HG03064 (cell line): ENCODE results near the gene CAPG.
"Not testable (repeated sequence)": the region's sequence is repeated elsewhere in the genome, so short reads cannot be mapped to it uniquely, and the experiment has no call there.

Experiments used
- ATAC-seq: cut with Tn5 transposase; IDR thresholded peaks from one replicate; pipeline ENCODE4 v1.9.1; 2021; ENCODE audit warnings: low read depth; ENCODE audit not compliant: unreplicated experiment

CAPG gene

GRCh38 chr2:85421260-85422071, 11.3 kb upstream of the CAPG start:
- no peak for ATAC-seq

DNA sequence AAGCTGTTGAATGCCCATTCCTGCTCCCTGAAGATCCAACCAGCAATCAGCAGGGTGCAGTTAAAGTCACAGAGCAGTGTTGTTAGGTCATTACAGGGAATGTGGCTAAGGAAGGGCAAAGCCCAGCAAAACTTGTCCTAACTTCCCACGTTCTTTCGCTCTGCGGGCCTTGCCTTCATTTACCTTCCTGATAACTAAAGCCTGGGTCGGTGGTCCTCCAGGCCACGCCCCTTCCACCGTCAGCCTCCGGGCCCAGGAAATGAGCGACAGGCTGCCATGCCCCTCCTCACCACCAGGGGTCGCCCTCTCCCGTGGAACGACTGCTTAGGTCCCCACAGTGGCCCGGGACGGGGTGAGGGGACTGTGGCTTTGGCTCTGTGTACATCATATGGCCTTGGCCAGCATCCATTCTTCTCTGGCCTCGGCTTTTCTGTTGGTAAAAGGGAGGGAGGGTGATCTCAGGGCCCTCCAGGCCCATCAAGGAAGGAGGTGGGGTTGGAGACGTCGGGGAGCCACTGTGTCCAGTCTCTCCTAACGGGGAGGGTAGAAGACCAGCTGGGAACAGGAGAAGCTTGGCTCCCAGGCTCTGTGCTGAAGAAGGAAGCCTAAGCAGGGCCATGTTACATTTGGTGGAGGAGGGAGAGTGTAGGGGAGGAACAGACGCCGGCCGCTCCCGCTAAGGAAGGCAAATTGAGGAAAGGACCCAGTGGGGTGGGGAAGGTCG, 10.5 kb upstream of the CAPG start:
- peak; percentile 50 for ATAC-seq

GRCh38 chr2:85419009-85419675, 9.0 kb upstream of the CAPG start:
- peak; percentile 5 for ATAC-seq

DNA sequence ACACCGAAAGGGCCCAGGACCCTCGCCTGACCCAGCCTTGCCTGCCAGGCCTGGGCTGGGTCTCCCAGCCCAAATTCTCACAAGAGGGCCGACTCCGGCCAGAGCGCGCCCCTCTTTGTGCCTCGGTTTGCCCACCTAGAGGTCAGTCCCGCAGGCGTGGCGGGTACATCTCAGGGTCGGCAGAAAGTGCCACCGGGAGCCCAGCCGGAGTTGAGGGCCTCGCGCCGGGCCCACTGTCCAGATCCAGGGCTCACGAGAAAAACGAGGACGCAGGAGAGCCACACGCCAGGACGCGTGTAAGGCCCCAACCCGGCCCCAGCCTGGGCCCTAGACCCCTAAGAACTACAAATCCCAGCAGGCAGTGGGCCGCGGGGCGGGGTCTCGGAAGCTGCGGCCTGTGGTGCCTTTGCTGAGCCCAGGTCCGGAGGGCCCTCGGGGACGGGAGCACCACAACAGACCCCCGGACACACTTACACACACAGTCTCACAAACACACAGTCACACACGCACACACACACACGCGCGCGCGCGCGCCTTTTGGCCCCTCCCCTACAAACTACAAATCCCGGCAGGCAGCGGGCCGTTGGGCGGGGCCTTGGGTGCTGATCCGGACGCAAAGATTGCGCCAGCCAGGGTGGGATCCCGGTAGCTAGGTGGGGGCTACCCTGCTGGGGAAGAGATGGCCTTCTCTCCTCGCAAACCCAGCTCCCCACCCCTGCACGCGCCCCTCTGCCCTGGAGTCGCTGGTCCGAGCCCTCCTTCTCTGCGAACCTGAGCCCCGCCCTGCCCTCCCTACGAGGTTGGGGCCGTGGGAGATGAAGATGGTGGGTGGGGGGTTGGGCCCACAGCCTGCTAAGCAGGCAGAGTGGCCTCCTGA, 8.2 kb upstream of the CAPG start, which contains the start of gene SH2D6:
Gene SH2D6, plus strand, starts transcription at position 583 of the 877 bp plus-strand sequence. CDS start 10,752 bp downstream, outside the sequence.
- ATAC-seq: peak; percentile 78

DNA sequence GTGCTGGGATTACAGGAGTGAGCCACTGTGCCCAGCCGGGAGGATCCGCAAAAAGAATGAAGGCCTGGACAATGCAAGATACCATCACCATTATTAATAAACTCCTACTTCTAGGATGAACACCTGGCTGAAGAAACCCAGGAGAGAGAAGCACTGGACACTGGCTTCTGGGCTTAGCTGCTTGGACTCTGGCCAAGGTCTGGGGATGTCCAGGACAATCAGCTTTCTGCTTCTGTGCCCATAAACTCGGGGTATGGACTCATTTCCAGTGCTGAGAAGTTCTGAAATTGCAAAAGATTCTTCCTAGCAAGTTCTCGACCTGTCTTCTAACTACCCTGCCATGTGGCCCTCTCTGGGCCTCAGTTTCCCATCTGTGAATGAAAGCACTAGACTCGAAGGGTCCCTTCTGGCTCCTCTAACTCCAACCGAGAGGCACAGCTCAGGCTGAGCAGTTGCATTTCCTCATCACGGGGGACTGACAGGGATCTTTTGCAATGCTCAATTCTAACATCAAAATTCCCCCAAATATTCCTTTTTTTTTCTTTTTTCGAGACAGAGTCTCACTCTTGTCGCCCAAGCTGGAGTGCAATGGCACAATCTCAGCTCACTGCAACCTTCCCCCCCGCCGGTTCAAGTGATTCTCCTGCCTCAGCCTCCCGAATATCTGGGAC, 5.9 kb upstream of the CAPG start:
- no peak for ATAC-seq

- no peak for ATAC-seq
Measured at GRCh38 chr2:85414761-85415553, 4.8 kb upstream of the CAPG start.

DNA sequence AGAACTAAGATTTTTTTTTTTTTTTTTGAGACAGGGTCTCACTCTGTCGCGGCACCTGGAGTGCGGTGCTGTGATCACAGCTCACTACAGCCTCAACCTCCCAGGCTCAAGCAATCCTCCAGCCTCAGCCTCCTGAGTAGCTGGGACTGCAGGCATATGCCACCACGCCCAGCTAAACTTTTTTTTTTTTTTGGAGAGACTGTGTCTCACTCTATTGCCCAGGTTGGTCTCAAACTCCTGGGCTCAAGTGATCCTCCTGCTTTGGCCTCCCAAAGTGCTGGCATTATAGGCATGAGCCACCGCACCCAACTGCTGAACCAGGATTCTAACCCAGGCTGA, 4.2 kb upstream of the CAPG start:
- not testable (repeated sequence) for ATAC-seq

GRCh38 chr2:85413592-85414420, 3.6 kb upstream of the CAPG start:
- no peak for ATAC-seq

DNA sequence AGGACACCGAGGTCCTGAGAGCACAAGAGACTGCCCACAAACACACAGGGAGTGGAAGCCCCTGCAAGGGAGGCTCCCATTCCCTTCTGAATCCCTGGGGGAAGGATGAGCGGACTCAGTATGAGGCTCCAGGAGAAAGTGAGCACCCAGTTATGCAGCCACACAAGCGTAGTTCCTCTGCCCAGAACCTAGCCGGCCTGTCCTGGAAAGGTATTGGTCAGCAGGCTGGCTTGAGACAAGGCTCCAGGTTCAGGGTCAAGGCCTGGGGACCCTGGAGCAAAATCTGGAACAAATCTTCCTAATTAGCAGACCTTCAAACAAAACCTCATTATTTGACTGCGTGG, 1.2 kb upstream of the CAPG start:
- ATAC-seq: no peak

GRCh38 chr2:85410584-85411404, 628 bp upstream of the CAPG start:
- ATAC-seq: no peak

GRCh38 chr2:85405201-85406059, 4.7 kb downstream of the CAPG start:
- ATAC-seq: peak; percentile 62

DNA sequence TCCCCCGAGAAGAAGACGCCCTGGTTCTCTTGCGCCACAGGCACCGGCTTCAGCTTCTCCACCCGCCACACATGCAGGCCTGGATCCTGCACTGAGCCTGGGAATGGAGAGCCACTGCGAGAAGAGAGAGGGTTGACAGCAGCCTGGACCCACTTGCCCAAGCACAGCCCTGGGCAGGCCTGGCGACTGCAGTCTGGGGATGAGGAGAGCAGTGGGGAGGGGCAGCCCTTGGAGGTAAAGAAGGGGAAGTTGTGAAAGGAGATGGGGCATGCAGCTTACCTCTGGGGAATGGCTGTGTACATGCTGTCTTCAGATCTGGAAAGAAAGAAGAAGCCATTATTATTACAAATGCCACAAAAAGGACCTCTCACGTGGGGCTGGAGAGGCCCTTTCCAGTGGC, 8.3 kb downstream of the CAPG start:
- ATAC-seq: no peak

DNA sequence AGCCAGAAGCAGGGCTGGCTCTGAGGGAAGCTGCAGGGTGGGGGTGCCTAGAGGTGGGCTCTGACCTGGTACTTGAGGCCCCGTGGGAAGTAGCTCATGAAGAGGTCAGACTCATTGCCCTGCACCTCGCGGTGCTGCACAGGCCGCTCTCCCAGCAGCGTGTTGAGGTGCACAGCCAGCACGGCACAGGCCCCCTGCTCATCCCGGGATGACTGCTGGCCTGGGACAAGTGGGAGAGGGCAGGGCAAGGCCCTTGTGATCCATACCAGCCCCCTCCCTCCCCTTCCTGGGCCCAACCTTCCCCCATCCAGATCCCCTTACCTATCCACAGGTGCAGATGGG, 8.7 kb downstream of the CAPG start:
- ATAC-seq: no peak

- ATAC-seq: no peak
Measured at GRCh38 chr2:85400541-85401463, 9.4 kb downstream of the CAPG start.

- no peak for ATAC-seq
Measured at GRCh38 chr2:85400023-85400422, 10.1 kb downstream of the CAPG start.

GRCh38 chr2:85399183-85399455, 11.0 kb downstream of the CAPG start:
- ATAC-seq: no peak
